ENCODE measurements around the gene GPR155.

- TF ChIP-seq, protein P1, sequence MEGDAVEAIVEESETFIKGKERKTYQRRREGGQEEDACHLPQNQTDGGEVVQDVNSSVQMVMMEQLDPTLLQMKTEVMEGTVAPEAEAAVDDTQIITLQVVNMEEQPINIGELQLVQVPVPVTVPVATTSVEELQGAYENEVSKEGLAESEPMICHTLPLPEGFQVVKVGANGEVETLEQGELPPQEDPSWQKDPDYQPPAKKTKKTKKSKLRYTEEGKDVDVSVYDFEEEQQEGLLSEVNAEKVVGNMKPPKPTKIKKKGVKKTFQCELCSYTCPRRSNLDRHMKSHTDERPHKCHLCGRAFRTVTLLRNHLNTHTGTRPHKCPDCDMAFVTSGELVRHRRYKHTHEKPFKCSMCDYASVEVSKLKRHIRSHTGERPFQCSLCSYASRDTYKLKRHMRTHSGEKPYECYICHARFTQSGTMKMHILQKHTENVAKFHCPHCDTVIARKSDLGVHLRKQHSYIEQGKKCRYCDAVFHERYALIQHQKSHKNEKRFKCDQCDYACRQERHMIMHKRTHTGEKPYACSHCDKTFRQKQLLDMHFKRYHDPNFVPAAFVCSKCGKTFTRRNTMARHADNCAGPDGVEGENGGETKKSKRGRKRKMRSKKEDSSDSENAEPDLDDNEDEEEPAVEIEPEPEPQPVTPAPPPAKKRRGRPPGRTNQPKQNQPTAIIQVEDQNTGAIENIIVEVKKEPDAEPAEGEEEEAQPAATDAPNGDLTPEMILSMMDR (conservative IDR thresholded peaks at IDR 0.05; ENCODE audit: low read length), result no peak
- no peak for TF ChIP-seq EZH2phosphoT487 (IDR thresholded peaks at IDR 0.05; ENCODE audit: borderline replicate concordance)
These were observed 74.6 kb downstream of the GPR155 start for GRCh38 chr2:174412256-174412655.

Data from Loucy (cell line).